Adrenal gland (tissue), 12 donors: ENCODE results near the gene FXYD7. TPM values are rescaled to one million over a fixed set of nuclear protein-coding genes. Genes with fewer than 3 reads are reported as not detected.

ENCODE experiments used
- DNase-seq, 7 donors: peaks; one replicate each; pipeline ENCODE4 v3.0.0-alpha.2; 2019 to 2020
- H3K27ac ChIP-seq, 5 donors: fragments of 200-600 bp; sonication (generic) in 4 of 5; 1 replicate in 3 of 5; 2 replicates in 2 of 5; pipeline versions ENCODE4 v1.5.1 to v1.8.0; 2016 to 2020; ENCODE audit warnings: mild to moderate bottlenecking in 1 of 5
- H3K27me3 ChIP-seq: fragments of 200-600 bp; 2 replicates; pipeline ENCODE4 v1.8.0; 2021
- H3K36me3 ChIP-seq, 2 donors: fragments of 200-600 bp; replicated peaks in 1 of 2; 1 replicate in 1 of 2; 2 replicates in 1 of 2; pipeline versions ENCODE4 v1.5.1 to v1.8.0; 2018 to 2022
- H3K4me1 ChIP-seq, 2 donors: fragments of 200-600 bp; replicated peaks in 1 of 2; 1 replicate in 1 of 2; 2 replicates in 1 of 2; pipeline versions ENCODE4 v1.5.1 to v1.8.0; 2018 to 2021
- H3K4me3 ChIP-seq, 4 donors: fragments of 200-600 bp; sonication (generic) in 3 of 4; one replicate each; pipeline ENCODE4 v1.5.1; 2016 to 2018
- H3K9me3 ChIP-seq, 3 donors: fragments of 200-600 bp; sonication (generic) in 1 of 3; replicated peaks in 1 of 3; 1 replicate in 2 of 3; 2 replicates in 1 of 3; pipeline versions ENCODE4 v1.5.1 to v1.8.0; 2016 to 2021
- CTCF ChIP-seq, 6 experiments: fragments of 450-650 bp in 4 of 6; fragments of 200-600 bp in 2 of 6; sonication (generic) in 1 of 6; IDR thresholded peaks; 1 replicate in 5 of 6; 2 replicates in 1 of 6; pipeline versions ENCODE4 v1.5.1 to v1.8.0; 2016 to 2021; ENCODE audit warnings: antibody characterized with exemption in 6 of 6, mild to moderate bottlenecking in 2 of 6, moderate library complexity in 1 of 6
- POLR2A ChIP-seq, 2 donors: fragments of 450-650 bp; IDR thresholded peaks; one replicate each; pipeline ENCODE4 v1.6.1; 2017; ENCODE audit warnings: antibody characterized with exemption in 2 of 2, mild to moderate bottlenecking in 2 of 2, moderate library complexity in 1 of 2
- WGBS, 4 donors: extraction: QIAGEN DNeasy Blood & Tissue Kit in 2 of 4; methylation state at CpG; one replicate each; pipeline versions ENCODE4 v1.1.5 to v1.1.7; 2013 to 2017; 5-methylcytosine and 5-hydroxymethylcytosine counted together
- intact Hi-C, 2 donors: fragments of 100-400 bp; cut with DNase I; formaldehyde crosslinking; loops; one replicate each; pipeline versions ENCODE4 v1.14.1 to v1.15.0; 2022 to 2023
- polyA plus RNA-seq, 3 donors: library from polyadenylated mRNA; stranded (reverse); fragments of 200-250 nt in 2 of 3; fragments of 350-450 nt in 1 of 3; fragmentation: Illumina TruSeq in 1 of 3; extraction: RNeasy Lipid Tissue Mini Kit (QIAGEN cat#74804) in 1 of 3; gene quantifications; one replicate each; pipeline ENCODE4 v1.2.3, GENCODE V29; 2013 to 2014
- total RNA-seq, 9 donors: library from RNA; depleted of rRNA in 4 of 9; stranded (reverse); fragments of >200 nt in 4 of 9; fragments of 120-200 nt in 1 of 9; fragmentation: NEBNext Ultra II Directional in 1 of 9; extraction: Animal tissue kit (Norgen Biotek cat#: 25700) in 1 of 9; gene quantifications; one replicate each; pipeline versions ENCODE4 v1.1.0 to v1.2.4, GENCODE V29; 2013 to 2023
- donor health status: healthy with polysubstance abuse.
- donor health status: Bipolar disorder and iron deficiency.
- donor health status: DM: yes; HTN: yes; CAD: no.
- donor health status: DM: no; HTN: no; CAD: no.
- donor health status: DM: no; HTN: no; CAD: no.
- donor health status: DM: yes; HTN: yes; CAD: no.

Gene FXYD7
- total and polyA plus RNA-seq, 12 donors, result 0.39 to 0.67 (median 0.64) TPM; not detected in 9

- Histone ChIP-seq H3K36me3 (peaks cover 0 to 10% of the 10 kb centered on the region in 2 donors), H3K27me3 (peaks cover 13% of the 10 kb centered on the region), H3K9me3 (no peaks in the 10 kb centered on the region), H3K4me1 (peaks cover 6 to 18% of the 10 kb centered on the region in 2 donors), H3K4me3 (no peak overlapping the region), H3K27ac (no peak overlapping the region)
- TF ChIP-seq CTCF (IDR thresholded peaks at IDR 0.05), result no peak
- no peak for TF ChIP-seq POLR2A (IDR thresholded peaks at IDR 0.05)
- DNase-seq, result no peak
- intact Hi-C loops, result no loop called here
- 82 to 87% (median 85%) methylated on average over 6 of the region's 6 CpGs for WGBS, 4 donors
These were observed 13.1 kb downstream of the FXYD7 start for GRCh38 chr19:35155981-35156672.

- peaks cover 13% of the 10 kb centered on the region for H3K27me3 ChIP-seq
- H3K27ac ChIP-seq, result no peak overlapping the region
- intact Hi-C loops, result no loop called here
- H3K4me1 ChIP-seq, result peaks cover 6 to 18% of the 10 kb centered on the region in 2 donors
- DNase-seq, result no peak
- WGBS, 4 donors, result 83 to 88% (median 85%) methylated on average over 7 of the region's 7 CpGs
- H3K4me3 ChIP-seq, result no peak overlapping the region
- TF ChIP-seq CTCF (IDR thresholded peaks at IDR 0.05) (no peak), POLR2A (IDR thresholded peaks at IDR 0.05) (no peak)
- peaks cover 0 to 10% of the 10 kb centered on the region in 2 donors for H3K36me3 ChIP-seq
- no peaks in the 10 kb centered on the region for H3K9me3 ChIP-seq
These were observed 13.6 kb downstream of the FXYD7 start for GRCh38 chr19:35156673-35157014.

- no peak overlapping the region for H3K27ac ChIP-seq
- H3K4me1 ChIP-seq, result peaks cover 6 to 18% of the 10 kb centered on the region in 2 donors
- peaks cover 13% of the 10 kb centered on the region for H3K27me3 ChIP-seq
- no peak for DNase-seq
- intact Hi-C loops, result no loop called here
- peaks cover 0 to 10% of the 10 kb centered on the region in 2 donors for H3K36me3 ChIP-seq
- no peak overlapping the region for H3K4me3 ChIP-seq
- WGBS, 4 donors, result 89 to 100% (median 94%) methylated on average over 4 of the region's 4 CpGs
- TF ChIP-seq CTCF (IDR thresholded peaks at IDR 0.05) (no peak), POLR2A (IDR thresholded peaks at IDR 0.05) (no peak)
- H3K9me3 ChIP-seq, result peaks cover 0 to 4% (median 0%) of the 10 kb centered on the region in 3 donors
These were observed 14.4 kb downstream of the FXYD7 start for GRCh38 chr19:35157431-35157830.

GRCh38 chr19:35159606-35160005 is 16.6 kb downstream of the FXYD7 start:
- DNase-seq, result no peak
- peaks cover 5% of the 10 kb centered on the region for H3K27me3 ChIP-seq
- peaks cover 3 to 10% of the 10 kb centered on the region in 2 donors for H3K4me1 ChIP-seq
- peaks cover 0 to 10% of the 10 kb centered on the region in 2 donors for H3K36me3 ChIP-seq
- H3K27ac ChIP-seq, result no peak overlapping the region
- H3K4me3 ChIP-seq, result no peak overlapping the region
- H3K9me3 ChIP-seq, result peaks cover 0 to 7% (median 0%) of the 10 kb centered on the region in 3 donors
- 73 to 89% (median 79%) methylated on average over 8 of the region's 8 CpGs for WGBS, 4 donors
- TF ChIP-seq POLR2A (IDR thresholded peaks at IDR 0.05) (no peak), CTCF (IDR thresholded peaks at IDR 0.05) (no peak)
- intact Hi-C loops, result no loop called here
